ENCODE results near the gene DHRS2.

Gene DHRS2

DNA sequence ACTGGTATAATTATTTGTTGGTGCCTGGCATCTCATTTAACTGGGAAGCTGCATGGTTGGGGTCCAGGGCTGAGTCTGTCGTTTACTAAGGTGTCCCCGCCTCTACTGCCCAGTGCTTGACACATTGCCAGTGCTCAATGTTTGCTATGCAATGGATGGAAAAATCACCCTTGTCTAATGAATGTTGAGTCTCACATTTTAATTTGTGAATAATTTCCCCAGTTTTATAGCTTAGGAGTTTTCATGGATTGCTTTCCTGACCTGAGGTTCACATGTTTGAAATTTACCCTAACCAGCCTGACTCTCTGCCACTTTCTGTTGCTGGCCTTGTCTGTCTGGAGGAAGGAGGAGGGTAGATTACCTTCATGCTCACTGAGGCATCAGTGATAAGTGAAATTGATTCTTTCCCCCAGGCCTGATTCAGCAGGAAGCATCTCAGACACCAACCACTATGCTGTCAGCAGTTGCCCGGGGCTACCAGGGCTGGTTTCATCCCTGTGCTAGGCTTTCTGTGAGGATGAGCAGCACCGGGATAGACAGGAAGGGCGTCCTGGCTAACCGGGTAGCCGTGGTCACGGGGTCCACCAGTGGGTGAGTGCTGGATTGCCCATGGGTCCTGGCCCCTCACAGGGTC lies 2.4 kb downstream of the DHRS2 start:
- TF ChIP-seq ZFX (IDR thresholded peaks at IDR 0.05; ENCODE audit: borderline replicate concordance) = no peak
- TF ChIP-seq, protein P1, sequence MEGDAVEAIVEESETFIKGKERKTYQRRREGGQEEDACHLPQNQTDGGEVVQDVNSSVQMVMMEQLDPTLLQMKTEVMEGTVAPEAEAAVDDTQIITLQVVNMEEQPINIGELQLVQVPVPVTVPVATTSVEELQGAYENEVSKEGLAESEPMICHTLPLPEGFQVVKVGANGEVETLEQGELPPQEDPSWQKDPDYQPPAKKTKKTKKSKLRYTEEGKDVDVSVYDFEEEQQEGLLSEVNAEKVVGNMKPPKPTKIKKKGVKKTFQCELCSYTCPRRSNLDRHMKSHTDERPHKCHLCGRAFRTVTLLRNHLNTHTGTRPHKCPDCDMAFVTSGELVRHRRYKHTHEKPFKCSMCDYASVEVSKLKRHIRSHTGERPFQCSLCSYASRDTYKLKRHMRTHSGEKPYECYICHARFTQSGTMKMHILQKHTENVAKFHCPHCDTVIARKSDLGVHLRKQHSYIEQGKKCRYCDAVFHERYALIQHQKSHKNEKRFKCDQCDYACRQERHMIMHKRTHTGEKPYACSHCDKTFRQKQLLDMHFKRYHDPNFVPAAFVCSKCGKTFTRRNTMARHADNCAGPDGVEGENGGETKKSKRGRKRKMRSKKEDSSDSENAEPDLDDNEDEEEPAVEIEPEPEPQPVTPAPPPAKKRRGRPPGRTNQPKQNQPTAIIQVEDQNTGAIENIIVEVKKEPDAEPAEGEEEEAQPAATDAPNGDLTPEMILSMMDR (IDR thresholded peaks at IDR 0.05) = no peak
- H3K27ac ChIP-seq = no peak overlapping the region

DNA sequence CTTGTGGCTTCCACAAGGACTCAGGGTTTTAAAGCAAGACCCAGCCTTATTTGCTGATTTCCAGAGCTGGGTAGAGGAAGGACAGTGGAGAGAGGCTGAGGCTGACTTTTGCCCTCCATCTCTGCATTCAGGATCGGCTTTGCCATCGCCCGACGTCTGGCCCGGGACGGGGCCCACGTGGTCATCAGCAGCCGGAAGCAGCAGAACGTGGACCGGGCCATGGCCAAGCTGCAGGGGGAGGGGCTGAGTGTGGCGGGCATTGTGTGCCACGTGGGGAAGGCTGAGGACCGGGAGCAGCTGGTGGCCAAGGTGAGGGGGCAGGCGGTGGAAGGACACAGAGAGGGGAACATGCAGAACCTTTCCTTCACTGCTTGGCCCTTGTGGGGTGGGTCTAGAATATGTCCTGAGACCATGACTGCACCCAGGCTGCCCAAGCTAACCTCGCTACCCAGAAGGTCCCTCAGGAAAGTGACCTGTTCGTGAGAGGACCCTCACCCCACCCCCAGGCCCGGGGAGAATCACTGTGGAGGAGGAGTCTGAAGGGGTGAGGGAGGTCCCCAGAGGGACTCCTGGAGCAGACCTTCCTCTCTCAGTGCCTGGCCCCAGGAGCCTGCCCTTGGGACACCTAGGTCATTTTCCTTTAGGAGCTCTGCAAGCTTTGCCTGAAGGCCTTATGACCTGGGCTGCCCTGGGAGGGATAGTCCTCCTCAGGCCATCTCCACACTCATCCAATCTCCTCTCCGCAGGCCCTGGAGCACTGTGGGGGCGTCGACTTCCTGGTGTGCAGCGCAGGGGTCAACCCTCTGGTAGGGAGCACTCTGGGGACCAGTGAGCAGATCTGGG lies 3.1 kb downstream of the DHRS2 start:
- no peak for TF ChIP-seq ZFX (IDR thresholded peaks at IDR 0.05; ENCODE audit: borderline replicate concordance)
- TF ChIP-seq, protein P1 (IDR thresholded peaks at IDR 0.05) = no peak
- H3K27ac ChIP-seq = no peak overlapping the region

DNA sequence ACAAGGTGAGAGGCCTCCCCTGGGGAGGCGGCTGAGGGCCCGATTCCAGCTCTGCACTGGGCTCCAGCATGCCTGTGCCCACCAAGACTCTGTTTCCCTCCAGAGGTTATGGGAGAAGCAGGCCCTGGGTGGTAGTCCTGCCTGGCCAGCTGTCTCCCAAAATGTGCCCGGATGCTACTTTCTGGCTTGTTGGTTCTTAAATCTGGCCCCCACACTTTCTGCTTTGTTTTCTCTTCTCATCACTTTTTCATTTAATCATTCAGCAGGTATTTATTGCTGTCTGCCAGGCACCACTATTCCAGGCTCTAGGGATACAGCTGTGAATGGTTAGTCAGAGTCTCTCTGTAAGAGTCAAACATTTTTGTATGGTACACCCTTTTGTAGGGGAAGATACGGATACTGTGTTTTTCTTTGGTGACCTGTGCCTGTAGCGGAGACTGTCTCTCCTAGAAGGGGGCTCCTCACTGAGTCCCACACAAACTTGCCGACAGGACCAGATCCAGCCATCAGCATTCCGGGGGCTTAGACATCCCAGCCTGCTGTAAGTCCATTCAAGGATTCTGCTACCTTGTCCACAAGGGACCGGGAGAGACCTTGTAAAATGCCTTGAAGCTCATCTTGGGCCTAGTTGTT lies 3.8 kb downstream of the DHRS2 start:
- TF ChIP-seq, protein P1 (IDR thresholded peaks at IDR 0.05) = no peak
- TF ChIP-seq ZFX (IDR thresholded peaks at IDR 0.05; ENCODE audit: borderline replicate concordance) = no peak

DNA sequence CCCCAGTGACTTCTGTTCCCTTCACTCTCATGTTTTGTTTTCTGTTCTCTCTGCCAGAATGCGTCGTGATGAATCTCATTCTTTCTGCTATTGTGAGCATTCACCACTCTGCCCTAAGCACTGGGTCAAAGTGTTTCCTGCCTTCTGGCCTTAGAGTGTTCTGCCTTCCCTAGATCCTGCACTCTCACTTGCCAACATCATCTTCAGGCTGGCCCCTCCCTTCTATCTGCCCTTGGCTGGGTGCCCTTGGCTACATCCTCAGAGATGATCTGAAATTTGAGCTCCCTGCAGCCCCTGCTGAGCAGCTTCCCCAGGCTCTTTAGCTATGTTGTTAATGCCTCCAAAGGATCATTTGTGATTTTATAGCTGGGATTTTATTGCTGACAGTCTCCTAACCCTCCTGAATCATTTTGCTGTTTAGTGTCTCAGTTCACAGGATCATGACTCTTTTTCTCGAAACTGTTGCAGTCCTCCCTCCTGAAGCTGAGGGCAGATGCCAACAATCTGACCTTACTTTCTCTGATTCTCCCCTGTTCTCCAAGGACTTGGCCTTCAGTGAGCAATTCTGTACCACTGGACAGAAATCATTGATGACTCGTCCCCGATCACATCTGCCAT lies 4.5 kb downstream of the DHRS2 start:
- no peak for TF ChIP-seq ZFX (IDR thresholded peaks at IDR 0.05; ENCODE audit: borderline replicate concordance)
- TF ChIP-seq, protein P1 (IDR thresholded peaks at IDR 0.05) = no peak
- no peak overlapping the region for H3K27ac ChIP-seq

More for the DNA sequence above, 3.8 kb downstream of the DHRS2 start:
- no peak overlapping the region for H3K27ac ChIP-seq

DNA sequence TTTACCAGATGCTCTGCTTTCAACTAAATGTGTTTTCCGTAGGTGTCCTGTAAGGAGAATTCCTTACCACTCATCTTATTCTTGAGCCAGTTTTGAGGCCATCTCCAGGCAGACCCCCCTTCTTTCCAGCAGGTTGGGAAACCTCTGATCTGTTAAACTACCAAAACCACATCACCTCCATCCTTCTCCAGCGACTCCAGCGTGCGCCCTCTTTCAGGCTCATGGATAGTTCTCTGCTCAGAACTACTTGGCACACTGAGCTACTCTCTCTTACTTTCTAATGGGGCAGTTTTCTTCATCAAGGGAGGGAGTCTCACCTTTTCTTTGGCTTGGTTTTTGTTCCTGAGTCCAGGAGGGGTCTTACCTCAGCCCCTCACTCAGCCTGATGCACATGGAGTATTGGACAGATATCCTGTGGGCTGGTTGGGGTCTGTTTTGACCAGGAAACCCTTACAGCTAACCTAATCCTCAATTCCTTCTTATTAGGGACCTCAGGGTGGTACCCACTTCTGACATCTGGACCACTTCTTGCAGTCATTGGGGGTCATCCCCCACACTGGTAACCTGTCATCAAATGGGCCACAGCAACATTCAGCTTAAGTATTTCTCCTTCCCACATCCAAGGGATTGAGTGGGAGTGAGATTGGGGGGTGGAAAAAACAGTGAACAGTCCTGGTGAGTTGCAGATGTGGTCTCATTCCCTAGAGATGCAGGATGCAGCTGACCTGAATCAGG lies 5.2 kb downstream of the DHRS2 start:
- TF ChIP-seq, protein P1 (IDR thresholded peaks at IDR 0.05) = no peak
- H3K27ac ChIP-seq = no peak overlapping the region

DNA sequence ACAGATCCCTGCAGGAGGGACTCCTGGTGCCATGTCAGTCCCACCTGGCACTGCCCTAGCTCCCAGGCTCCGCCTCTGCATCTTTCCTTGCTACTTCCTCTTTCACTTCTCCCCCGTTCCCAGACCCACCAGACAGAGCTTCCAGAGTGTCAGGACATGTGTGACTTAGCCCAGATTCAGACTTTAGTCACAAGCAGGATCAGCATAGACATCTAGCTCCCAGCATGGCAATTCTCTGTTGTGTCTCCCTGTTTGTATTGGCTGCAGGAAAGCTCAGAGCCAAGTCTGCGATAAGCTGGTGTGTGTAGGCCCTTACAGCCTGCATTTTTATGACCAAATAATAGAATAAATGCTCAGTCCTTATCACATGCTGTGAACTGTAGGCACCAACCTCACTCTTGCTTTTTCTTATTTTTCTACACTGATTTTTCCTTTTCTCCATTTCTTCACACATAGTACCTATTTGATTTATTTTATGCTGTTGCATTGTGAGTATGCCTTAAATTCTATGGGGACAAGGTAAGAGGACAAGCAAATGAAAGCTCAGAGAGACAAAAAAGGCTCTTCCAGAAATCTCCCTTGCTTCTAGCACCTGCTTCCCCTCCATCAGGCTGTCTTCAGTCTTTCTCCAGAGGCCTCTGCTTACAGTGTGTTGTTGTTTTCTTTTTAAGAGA lies 5.9 kb downstream of the DHRS2 start:
- no peak overlapping the region for H3K27ac ChIP-seq
- TF ChIP-seq, protein P1 (IDR thresholded peaks at IDR 0.05) = no peak

Data from 22Rv1 (cell line).